Loucy (cell line): ENCODE results near the gene FDX1.

Experiments
- H2AFZ ChIP-seq: fragments of 200-600 bp; sonication (generic); 2 replicates; pipeline ENCODE4 v1.6.0; 2016; ENCODE audit warnings: antibody characterized with exemption, mild to moderate bottlenecking, low read length, moderate library complexity
- H3F3A ChIP-seq: fragments of 200-600 bp; 2 replicates; pipeline ENCODE4 v1.6.0; 2016; ENCODE audit warnings: antibody characterized with exemption, low read depth, mild to moderate bottlenecking
- H3K27me3 ChIP-seq: fragments of 200-600 bp; sonication (generic); 2 replicates; pipeline ENCODE4 v1.6.1; 2014; ENCODE audit warnings: low read length, mild to moderate bottlenecking; ENCODE audit not compliant: insufficient read depth, poor library complexity, severe bottlenecking
- H3K36me3 ChIP-seq: fragments of 200-600 bp; sonication (generic); 2 replicates; pipeline ENCODE4 v1.6.1; 2016; ENCODE audit warnings: low read length; ENCODE audit not compliant: insufficient read depth
- H3K4me1 ChIP-seq: fragments of 200-600 bp; sonication (generic); 2 replicates; pipeline ENCODE4 v1.5.1; 2014; ENCODE audit warnings: low read length, mild to moderate bottlenecking; ENCODE audit not compliant: insufficient read depth, poor library complexity, severe bottlenecking
- H3K4me2 ChIP-seq: fragments of 200-600 bp; sonication (generic); 2 replicates; pipeline ENCODE4 v1.6.0; 2014; ENCODE audit warnings: antibody characterized with exemption, low read length, low read depth, mild to moderate bottlenecking; ENCODE audit not compliant: poor library complexity, severe bottlenecking
- H3K4me3 ChIP-seq: fragments of 200-600 bp; sonication (generic); 2 replicates; pipeline ENCODE4 v1.5.1; 2014; ENCODE audit warnings: low read length, mild to moderate bottlenecking, mixed read lengths; ENCODE audit not compliant: poor library complexity, severe bottlenecking
- H3K79me2 ChIP-seq: fragments of 200-600 bp; sonication (generic); 2 replicates; pipeline ENCODE4 v1.6.1; 2014; ENCODE audit warnings: low read length; ENCODE audit not compliant: insufficient read depth
- H3K9ac ChIP-seq: fragments of 200-600 bp; sonication (generic); 2 replicates; pipeline ENCODE4 v1.6.0; 2014; ENCODE audit warnings: mild to moderate bottlenecking, low read depth, low read length, moderate library complexity; ENCODE audit not compliant: poor library complexity, severe bottlenecking
- H3K9me2 ChIP-seq: fragments of 200-600 bp; sonication (generic); replicated peaks from 2 replicates; pipeline ENCODE4 v1.6.1; 2016; ENCODE audit warnings: low read depth, low read length, mixed read lengths
- H3K9me3 ChIP-seq: fragments of 200-600 bp; sonication (generic); 2 replicates; pipeline ENCODE4 v1.6.1; 2014; ENCODE audit warnings: mild to moderate bottlenecking, antibody characterized with exemption, low read length, low read depth; ENCODE audit not compliant: insufficient read depth
- H4K20me1 ChIP-seq: fragments of 200-600 bp; sonication (generic); 2 replicates; pipeline ENCODE4 v1.6.0; 2014; ENCODE audit warnings: antibody characterized with exemption, low read length, mild to moderate bottlenecking; ENCODE audit not compliant: insufficient read depth, poor library complexity, severe bottlenecking
- EZH2phosphoT487 ChIP-seq: fragments of 200-600 bp; IDR thresholded peaks from 2 replicates; pipeline ENCODE4 v1.6.1; 2018; ENCODE audit warnings: antibody characterized with exemption, mild to moderate bottlenecking, moderate library complexity, borderline replicate concordance
- TF ChIP-seq, protein P1 (sequence below): fragments of 200-600 bp; sonication (generic); conservative IDR thresholded peaks from 2 replicates; pipeline ENCODE4 v1.5.1; 2014; ENCODE audit warnings: mild to moderate bottlenecking, antibody characterized with exemption, low read length

Gene FDX1

DNA sequence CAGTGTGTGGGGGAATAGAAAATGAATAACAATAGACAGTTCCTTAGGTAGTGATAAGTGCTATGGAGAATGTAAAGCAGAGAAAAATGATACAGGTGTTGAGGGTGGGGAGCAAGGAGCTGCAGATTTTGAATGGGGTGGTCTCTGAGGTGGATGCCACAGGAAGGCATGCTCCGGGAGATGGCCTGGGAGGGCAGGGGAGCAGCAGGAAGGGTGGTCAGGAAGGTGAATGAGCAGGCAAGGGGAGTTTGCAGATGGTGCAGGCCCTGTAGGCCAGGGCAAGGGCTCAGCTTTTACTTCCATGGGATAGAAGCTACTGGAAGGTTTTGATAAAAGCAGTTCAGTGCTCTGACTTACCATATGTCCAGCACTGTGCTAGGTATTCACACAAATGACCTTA lies 44.8 kb downstream of the FDX1 start:
- TF ChIP-seq, protein P1, sequence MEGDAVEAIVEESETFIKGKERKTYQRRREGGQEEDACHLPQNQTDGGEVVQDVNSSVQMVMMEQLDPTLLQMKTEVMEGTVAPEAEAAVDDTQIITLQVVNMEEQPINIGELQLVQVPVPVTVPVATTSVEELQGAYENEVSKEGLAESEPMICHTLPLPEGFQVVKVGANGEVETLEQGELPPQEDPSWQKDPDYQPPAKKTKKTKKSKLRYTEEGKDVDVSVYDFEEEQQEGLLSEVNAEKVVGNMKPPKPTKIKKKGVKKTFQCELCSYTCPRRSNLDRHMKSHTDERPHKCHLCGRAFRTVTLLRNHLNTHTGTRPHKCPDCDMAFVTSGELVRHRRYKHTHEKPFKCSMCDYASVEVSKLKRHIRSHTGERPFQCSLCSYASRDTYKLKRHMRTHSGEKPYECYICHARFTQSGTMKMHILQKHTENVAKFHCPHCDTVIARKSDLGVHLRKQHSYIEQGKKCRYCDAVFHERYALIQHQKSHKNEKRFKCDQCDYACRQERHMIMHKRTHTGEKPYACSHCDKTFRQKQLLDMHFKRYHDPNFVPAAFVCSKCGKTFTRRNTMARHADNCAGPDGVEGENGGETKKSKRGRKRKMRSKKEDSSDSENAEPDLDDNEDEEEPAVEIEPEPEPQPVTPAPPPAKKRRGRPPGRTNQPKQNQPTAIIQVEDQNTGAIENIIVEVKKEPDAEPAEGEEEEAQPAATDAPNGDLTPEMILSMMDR = no peak
- TF ChIP-seq EZH2phosphoT487 = no peak
- Histone ChIP-seq H3K27me3 (no peaks in the 10 kb centered on the region), H3K4me2 (no peak overlapping the region)

DNA sequence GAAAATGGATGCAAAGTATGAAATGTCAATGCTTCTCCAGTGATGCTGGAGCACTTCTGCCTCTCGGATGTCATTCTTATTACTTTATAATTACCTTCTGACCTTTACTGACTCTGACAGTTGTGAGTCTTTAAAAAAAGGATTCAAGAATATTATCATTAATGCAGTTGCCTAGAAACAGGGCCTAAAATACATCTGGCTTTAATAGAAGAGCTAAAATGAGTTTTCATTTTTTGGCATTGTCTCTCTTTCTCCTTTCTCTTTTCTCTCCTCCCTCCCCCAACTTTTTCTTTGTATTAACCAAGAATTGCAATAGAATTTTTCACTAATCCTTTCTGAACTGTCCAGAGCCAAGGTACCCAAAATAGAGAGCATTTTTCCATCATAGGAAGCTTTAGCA lies 45.9 kb downstream of the FDX1 start:
- Histone ChIP-seq H3K9me2 (no peaks in the 10 kb centered on the region), H3K79me2 (no peaks in the 10 kb centered on the region)
- TF ChIP-seq, protein P1 = no peak

More for the DNA sequence above, 44.8 kb downstream of the FDX1 start:
- Histone ChIP-seq H3K9me3 (no peaks in the 10 kb centered on the region), H3K4me1 (peaks cover 9% of the 10 kb centered on the region), H3K9ac (no peak overlapping the region), H3K79me2 (no peaks in the 10 kb centered on the region), H3K4me3 (no peak overlapping the region), H4K20me1 (no peaks in the 10 kb centered on the region), H3K36me3 (no peaks in the 10 kb centered on the region), H3K9me2 (no peaks in the 10 kb centered on the region), H3F3A (no peaks in the 10 kb centered on the region), H2AFZ (no peak overlapping the region)

GRCh38 chr11:110478410-110478809 lies 48.7 kb downstream of the FDX1 start:
- no peaks in the 10 kb centered on the region for H3F3A ChIP-seq
- no peaks in the 10 kb centered on the region for H3K9me3 ChIP-seq
- TF ChIP-seq, protein P1 = peak; percentile 57
- TF ChIP-seq EZH2phosphoT487 = no peak
- H3K79me2 ChIP-seq = no peaks in the 10 kb centered on the region
- H2AFZ ChIP-seq = no peak overlapping the region
- peaks cover 15% of the 10 kb centered on the region for H3K4me1 ChIP-seq
- no peaks in the 10 kb centered on the region for H4K20me1 ChIP-seq
- no peaks in the 10 kb centered on the region for H3K9me2 ChIP-seq
- H3K9ac ChIP-seq = no peak overlapping the region
- H3K4me2 ChIP-seq = no peak overlapping the region
- H3K4me3 ChIP-seq = no peak overlapping the region
- no peaks in the 10 kb centered on the region for H3K27me3 ChIP-seq
- H3K36me3 ChIP-seq = no peaks in the 10 kb centered on the region

More for the DNA sequence above, 45.9 kb downstream of the FDX1 start:
- no peak overlapping the region for H3K9ac ChIP-seq
- no peaks in the 10 kb centered on the region for H3F3A ChIP-seq
- H3K36me3 ChIP-seq = no peaks in the 10 kb centered on the region
- H3K27me3 ChIP-seq = no peaks in the 10 kb centered on the region
- H3K4me1 ChIP-seq = peaks cover 15% of the 10 kb centered on the region
- H4K20me1 ChIP-seq = no peaks in the 10 kb centered on the region
- H3K4me2 ChIP-seq = no peak overlapping the region
- H3K4me3 ChIP-seq = no peak overlapping the region
- H3K9me3 ChIP-seq = no peaks in the 10 kb centered on the region
- H2AFZ ChIP-seq = no peak overlapping the region
